Right cardiac atrium (tissue), 5 donors: Measurements from ENCODE around the gene ADPGK. TPM values are rescaled to one million over a fixed set of nuclear protein-coding genes. Genes with fewer than 3 reads are reported as not detected.
"Not testable (repeated sequence)": the region's sequence is repeated elsewhere in the genome, so short reads cannot be mapped to it uniquely, and the experiment has no call there.

ENCODE experiments used
- ATAC-seq, 2 donors: fragments of 200-7000 bp; cut with Tn5 transposase; one replicate each; pipeline versions ENCODE4 v1.8.0 to v1.9.1; 2020; ENCODE audit warnings: moderate library complexity in 2 of 2, mild to moderate bottlenecking in 1 of 2
- DNase-seq, 3 donors: peaks; one replicate each; pipeline ENCODE4 v3.0.0-alpha.2; 2020
- H3K27ac ChIP-seq: one replicate; pipeline ENCODE4 v1.5.1; 2013; ENCODE audit warnings: mild to moderate bottlenecking, low read length, control low read depth, moderate library complexity
- H3K27me3 ChIP-seq: one replicate; pipeline ENCODE4 v1.6.1; 2013; ENCODE audit not compliant: control insufficient read depth, insufficient read depth
- H3K4me1 ChIP-seq: one replicate; pipeline ENCODE4 v1.6.1; 2013; ENCODE audit warnings: low read length; ENCODE audit not compliant: control insufficient read depth, insufficient read depth
- H3K4me3 ChIP-seq: one replicate; pipeline ENCODE4 v1.5.1; 2013; ENCODE audit warnings: low read length, control low read depth
- H3K9me3 ChIP-seq: one replicate; pipeline ENCODE4 v1.6.1; 2013; ENCODE audit warnings: low read length; ENCODE audit not compliant: control insufficient read depth
- WGBS: extraction: QIAGEN DNeasy Blood & Tissue Kit; methylation state at CpG from one replicate; pipeline ENCODE4 v1.1.7; 2013; 5-methylcytosine and 5-hydroxymethylcytosine counted together
- intact Hi-C, 4 donors: fragments of 100-400 bp; cut with DNase I; formaldehyde crosslinking; loops; one replicate each; pipeline versions ENCODE4 v1.11.0 to v1.14.0; 2022 to 2023
- polyA plus RNA-seq: library from polyadenylated mRNA; stranded (reverse); fragments of 200-250 nt; gene quantifications from one replicate; pipeline ENCODE4 v1.2.3, GENCODE V29; 2013
- total RNA-seq, 4 donors: library from RNA; stranded (reverse); fragmentation: NEBNext Ultra II Directional; extraction: Animal tissue kit (Norgen Biotek cat#: 25700); gene quantifications; one replicate each; pipeline ENCODE4 v1.2.1, GENCODE V29; 2021
- donor health status: healthy with polysubstance abuse.
- donor health status: DM: no; HTN: yes; CAD: no.
- donor health status: DM: no; HTN: no; CAD: no.
- donor health status: DM: no; HTN: yes; CAD: no; lungs with severe emphysema.
- donor health status: DM: yes; HTN: yes; CAD: no.

Gene ADPGK
- total and polyA plus RNA-seq, 5 donors: 12.6 to 21.7 (median 18.1) TPM

GRCh38 chr15:72737723-72738122 is 45.8 kb downstream of the ADPGK start:
- no peak overlapping the region for H3K27ac ChIP-seq
- intact Hi-C loops: no loop called here
- H3K9me3 ChIP-seq: no peaks in the 10 kb centered on the region
- H3K4me3 ChIP-seq: no peak overlapping the region
- ATAC-seq (no peak), DNase-seq (no peak)
- WGBS: 100% methylated on average over 1 of the region's 1 CpG
- H3K4me1 ChIP-seq: no peaks in the 10 kb centered on the region
- H3K27me3 ChIP-seq: no peaks in the 10 kb centered on the region

DNA sequence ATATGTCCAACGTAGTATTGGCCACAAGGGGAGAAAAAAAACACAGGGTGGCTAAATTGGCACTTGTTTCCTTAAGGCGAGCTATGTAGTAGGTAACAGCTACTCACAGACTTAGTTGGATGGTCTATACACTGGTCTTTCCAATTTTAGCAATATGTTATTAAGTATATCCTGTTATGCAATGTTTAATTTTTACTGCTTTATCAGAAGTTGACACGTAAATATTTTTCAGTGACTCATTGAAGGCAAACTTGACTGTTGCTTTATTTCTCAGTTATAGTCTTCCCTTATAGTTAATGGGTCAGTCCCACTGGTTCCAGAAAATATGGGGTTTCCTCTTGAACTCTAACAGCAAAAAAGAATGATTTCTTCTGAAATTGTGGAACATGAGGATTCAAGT is 46.5 kb downstream of the ADPGK start:
- Histone ChIP-seq H3K27ac (no peak overlapping the region), H3K9me3 (no peaks in the 10 kb centered on the region), H3K27me3 (no peaks in the 10 kb centered on the region), H3K4me1 (no peaks in the 10 kb centered on the region), H3K4me3 (no peak overlapping the region)
- 91% methylated on average over 3 of the region's 3 CpGs for WGBS
- DNase-seq: no peak
- no peak for ATAC-seq
- intact Hi-C loops: no loop called here

GRCh38 chr15:72735111-72735510 is 48.4 kb downstream of the ADPGK start:
- no peaks in the 10 kb centered on the region for H3K4me1 ChIP-seq
- ATAC-seq (no peak), DNase-seq (no peak)
- no peaks in the 10 kb centered on the region for H3K9me3 ChIP-seq
- H3K27me3 ChIP-seq: no peaks in the 10 kb centered on the region
- no peak overlapping the region for H3K4me3 ChIP-seq
- intact Hi-C loops: no loop called here
- 96% methylated on average over 2 of the region's 2 CpGs for WGBS
- no peak overlapping the region for H3K27ac ChIP-seq

GRCh38 chr15:72733941-72734738 is 49.4 kb downstream of the ADPGK start:
- Histone ChIP-seq H3K9me3 (no peaks in the 10 kb centered on the region), H3K4me1 (no peaks in the 10 kb centered on the region), H3K27me3 (no peaks in the 10 kb centered on the region), H3K4me3 (no peak overlapping the region), H3K27ac (no peak overlapping the region)
- intact Hi-C loops: no loop called here
- WGBS: 97% methylated on average over 2 of the region's 2 CpGs
- ATAC-seq: no peak
- DNase-seq: no peak

GRCh38 chr15:72732516-72732915 is 51.0 kb downstream of the ADPGK start:
- Histone ChIP-seq H3K9me3 (no peaks in the 10 kb centered on the region), H3K27me3 (no peaks in the 10 kb centered on the region), H3K4me1 (no peaks in the 10 kb centered on the region), H3K4me3 (no peak overlapping the region), H3K27ac (no peak overlapping the region)
- 88% methylated on average over 4 of the region's 4 CpGs for WGBS
- no peak for ATAC-seq
- intact Hi-C loops: no loop called here
- DNase-seq: no peak

DNA sequence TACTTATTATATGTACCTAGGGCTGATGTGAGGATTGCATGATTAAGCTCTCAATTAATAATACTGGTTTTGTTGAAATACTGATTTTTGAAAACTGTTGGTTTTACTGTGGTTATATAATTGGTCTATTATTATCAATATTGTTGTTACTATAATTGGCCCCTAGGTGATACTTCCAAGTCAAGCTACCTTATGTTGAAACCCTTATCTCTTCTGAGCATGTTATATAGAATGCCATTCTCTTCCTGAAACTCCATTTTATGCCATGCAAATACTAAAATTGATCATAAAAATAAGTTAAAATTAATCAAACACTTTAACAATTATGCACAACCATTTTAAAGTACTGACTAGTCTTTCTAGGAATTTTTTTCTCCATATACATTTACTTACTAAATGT is 51.5 kb downstream of the ADPGK start:
- ATAC-seq (no peak), DNase-seq (no peak)
- H3K4me3 ChIP-seq: no peak overlapping the region
- intact Hi-C loops: no loop called here
- H3K27ac ChIP-seq: no peak overlapping the region
- H3K27me3 ChIP-seq: no peaks in the 10 kb centered on the region
- H3K4me1 ChIP-seq: no peaks in the 10 kb centered on the region
- no peaks in the 10 kb centered on the region for H3K9me3 ChIP-seq

DNA sequence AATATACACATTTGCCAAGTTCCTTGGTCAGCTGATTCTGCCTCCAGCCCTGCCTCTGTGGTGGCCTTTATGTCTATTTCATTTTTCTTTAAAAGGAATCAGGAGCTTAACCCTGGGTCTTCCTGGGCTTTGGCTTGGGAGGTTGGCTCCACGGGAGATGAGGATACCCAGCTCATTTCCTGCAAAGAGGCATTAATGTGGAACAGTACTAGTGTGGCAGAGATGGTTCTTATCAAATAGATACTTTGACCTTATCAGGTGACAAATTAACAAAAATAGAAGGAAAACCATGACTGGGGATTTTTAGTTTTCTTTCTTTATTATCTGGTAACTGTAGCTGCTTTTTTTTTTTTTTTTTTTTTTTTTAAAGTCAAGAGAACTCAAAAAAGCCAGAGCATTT is 54.7 kb downstream of the ADPGK start:
- Histone ChIP-seq H3K27me3 (no peaks in the 10 kb centered on the region), H3K27ac (no peak overlapping the region), H3K9me3 (no peaks in the 10 kb centered on the region), H3K4me3 (no peak overlapping the region), H3K4me1 (no peaks in the 10 kb centered on the region)
- intact Hi-C loops: no loop called here
- DNase-seq: no peak
- 92% methylated on average over 1 of the region's 1 CpG for WGBS
- no peak for ATAC-seq

DNA sequence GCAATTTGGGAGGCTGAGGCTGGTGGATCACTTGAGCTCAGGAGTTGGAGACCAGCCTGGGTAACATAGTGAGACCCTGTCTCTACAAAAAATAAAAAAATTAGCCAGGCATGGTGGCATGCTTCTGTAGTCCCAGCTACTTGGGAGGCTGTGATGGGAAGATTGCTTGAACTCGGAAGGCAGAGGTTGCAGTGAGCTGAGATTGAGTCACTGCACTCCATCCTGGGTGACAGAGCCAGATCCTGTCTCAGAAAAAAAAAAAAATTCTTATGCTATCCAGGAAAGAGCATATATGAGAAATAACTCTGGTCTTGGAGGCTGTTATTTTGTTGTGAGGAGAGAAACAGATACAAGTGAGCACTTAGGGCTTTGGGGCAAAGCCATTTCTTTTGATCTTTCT is 55.3 kb downstream of the ADPGK start:
- H3K27me3 ChIP-seq, H3K27ac ChIP-seq, H3K4me3 ChIP-seq, intact Hi-C loops, H3K4me1 ChIP-seq, DNase-seq, H3K9me3 ChIP-seq, ATAC-seq: not testable (repeated sequence)
- WGBS: 74% methylated on average over 1 of the region's 1 CpG

DNA sequence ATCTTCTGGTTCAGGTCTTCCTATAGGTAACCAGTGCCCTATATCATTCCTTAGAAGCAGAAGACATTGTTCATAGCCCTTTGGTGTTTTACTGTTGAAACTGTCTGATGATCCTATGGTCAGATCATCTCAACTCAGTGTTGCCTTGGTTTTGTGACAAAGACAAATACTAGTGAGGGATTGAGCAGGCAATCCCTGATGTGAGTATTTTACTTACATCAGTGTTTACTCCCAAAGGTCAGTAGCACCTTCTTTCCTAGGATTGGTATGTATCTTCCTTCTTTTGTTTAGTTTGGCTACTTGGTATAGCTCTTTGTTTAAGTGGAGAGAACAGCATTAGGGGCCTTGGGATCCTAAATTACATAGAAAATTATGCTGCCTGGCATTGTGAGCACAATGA is 56.4 kb downstream of the ADPGK start:
- DNase-seq (no peak), ATAC-seq (no peak)
- Histone ChIP-seq H3K9me3 (no peaks in the 10 kb centered on the region), H3K27me3 (no peaks in the 10 kb centered on the region), H3K4me3 (no peak overlapping the region), H3K4me1 (no peaks in the 10 kb centered on the region), H3K27ac (no peak overlapping the region)
- intact Hi-C loops: no loop called here

DNA sequence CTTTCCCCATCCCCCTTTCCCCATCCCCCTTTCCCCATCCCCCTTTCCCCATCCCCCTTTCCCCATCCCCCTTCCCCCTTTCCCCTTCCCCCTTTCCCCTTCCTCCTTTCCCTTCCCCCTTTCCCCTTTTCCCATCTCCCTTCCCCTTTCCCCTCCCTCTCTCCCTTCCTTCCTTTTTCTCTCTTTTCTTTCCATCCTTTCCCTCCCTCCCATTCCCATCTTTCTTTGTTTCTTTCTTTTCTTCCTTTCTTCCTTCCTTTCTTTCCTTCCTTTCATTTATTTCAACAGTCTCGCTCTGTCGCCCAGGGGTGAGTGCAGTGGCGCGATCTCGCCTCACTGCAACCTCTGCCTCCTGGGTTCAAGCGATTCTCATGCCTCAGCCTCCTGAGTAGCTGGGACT is 57.7 kb downstream of the ADPGK start:
- DNase-seq, H3K4me3 ChIP-seq, intact Hi-C loops, H3K9me3 ChIP-seq, ATAC-seq, H3K4me1 ChIP-seq, H3K27ac ChIP-seq, H3K27me3 ChIP-seq: not testable (repeated sequence)
- 98% methylated on average over 6 of the region's 6 CpGs for WGBS

DNA sequence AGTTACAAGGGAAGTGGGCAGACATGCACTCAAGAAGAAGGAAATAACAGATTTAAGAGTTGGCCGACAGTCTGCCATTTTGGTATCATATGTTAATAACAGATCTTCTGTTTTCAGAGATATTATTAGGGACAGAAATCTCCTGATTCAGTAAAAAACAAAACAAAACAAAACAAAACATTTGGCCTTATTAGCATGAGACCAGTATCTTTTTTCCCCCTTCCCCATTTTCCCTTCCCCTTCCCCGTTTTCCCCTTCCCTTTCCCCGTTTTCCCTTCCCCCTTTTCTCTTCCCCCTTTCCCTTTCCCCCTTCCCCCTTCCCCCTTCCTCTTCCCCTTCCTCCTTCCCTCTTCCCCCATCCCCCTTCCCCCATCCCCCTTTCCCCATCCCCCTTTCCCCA is 58.1 kb downstream of the ADPGK start:
- intact Hi-C loops: no loop called here
- ATAC-seq: no peak
- Histone ChIP-seq H3K27ac (no peak overlapping the region), H3K4me1 (no peaks in the 10 kb centered on the region), H3K27me3 (no peaks in the 10 kb centered on the region), H3K4me3 (no peak overlapping the region), H3K9me3 (no peaks in the 10 kb centered on the region)
- WGBS: 83% methylated on average over 3 of the region's 3 CpGs
- DNase-seq: no peak

GRCh38 chr15:72724028-72724427 is 59.5 kb downstream of the ADPGK start:
- Histone ChIP-seq H3K9me3 (no peaks in the 10 kb centered on the region), H3K27me3 (no peaks in the 10 kb centered on the region), H3K27ac (no peak overlapping the region), H3K4me1 (no peaks in the 10 kb centered on the region), H3K4me3 (no peak overlapping the region)
- ATAC-seq (no peak), DNase-seq (no peak)
- WGBS: 80% methylated on average over 1 of the region's 1 CpG
- intact Hi-C loops: no loop called here
